ENCODE measurements around the gene SASS6. TPM values are rescaled to one million over a fixed set of nuclear protein-coding genes. Genes with fewer than 3 reads are reported as not detected.

SASS6 gene
- polyA plus RNA-seq, 1 donor from 2014 or later, result 6.4 TPM

DNA sequence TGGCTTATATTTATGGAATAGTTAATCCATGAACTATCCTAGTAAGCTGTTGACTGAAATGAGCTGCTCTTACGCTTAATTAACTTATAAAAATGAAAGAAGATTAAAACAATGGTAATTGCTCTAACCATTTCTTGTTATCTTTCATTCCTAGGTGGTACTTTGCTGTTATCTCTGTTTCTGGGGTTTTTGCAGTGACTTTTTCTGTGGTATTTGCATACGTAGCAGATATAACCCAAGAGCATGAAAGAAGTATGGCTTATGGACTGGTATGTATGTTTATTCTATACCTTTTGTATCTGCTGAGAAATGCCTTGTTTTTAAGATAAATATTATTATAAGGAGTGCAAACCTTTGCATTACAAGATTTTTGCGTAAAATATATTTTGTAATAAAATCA lies 71.0 kb downstream of the SASS6 start:
- Histone ChIP-seq H4K20me1 (ENCODE audit: insufficient read depth) (no peaks in the 10 kb centered on the region), H3F3A (ENCODE audit: insufficient read depth, low read length, poor library complexity, severe bottlenecking) (no peaks in the 10 kb centered on the region), H3K4me2 (ENCODE audit: low read length) (no peak overlapping the region), H3K27ac (ENCODE audit: low read length) (no peak overlapping the region), H3K27me3 (ENCODE audit: insufficient read depth, low read depth, low read length) (no peaks in the 10 kb centered on the region), H3K4me3 (ENCODE audit: low read length) (no peak overlapping the region), H3K9ac (ENCODE audit: low read length) (no peak overlapping the region), H3K9me3 (ENCODE audit: low read length) (no peaks in the 10 kb centered on the region), H3K36me3 (ENCODE audit: insufficient read depth, low read length) (peaks cover 17% of the 10 kb centered on the region), H3K9me2 (ENCODE audit: insufficient read depth, low read length) (no peaks in the 10 kb centered on the region), H2AFZ (ENCODE audit: low read depth, low read length) (no peak overlapping the region), H3K79me2 (replicated peaks; ENCODE audit: insufficient read depth, low read length) (peaks cover 8% of the 10 kb centered on the region)
- TF ChIP-seq SMC3 (conservative IDR thresholded peaks at IDR 0.05; ENCODE audit: poor library complexity), result no peak
- no peak for TF ChIP-seq EP300 (conservative IDR thresholded peaks at IDR 0.05; ENCODE audit: poor library complexity, severe bottlenecking)
- TF ChIP-seq, protein P1, sequence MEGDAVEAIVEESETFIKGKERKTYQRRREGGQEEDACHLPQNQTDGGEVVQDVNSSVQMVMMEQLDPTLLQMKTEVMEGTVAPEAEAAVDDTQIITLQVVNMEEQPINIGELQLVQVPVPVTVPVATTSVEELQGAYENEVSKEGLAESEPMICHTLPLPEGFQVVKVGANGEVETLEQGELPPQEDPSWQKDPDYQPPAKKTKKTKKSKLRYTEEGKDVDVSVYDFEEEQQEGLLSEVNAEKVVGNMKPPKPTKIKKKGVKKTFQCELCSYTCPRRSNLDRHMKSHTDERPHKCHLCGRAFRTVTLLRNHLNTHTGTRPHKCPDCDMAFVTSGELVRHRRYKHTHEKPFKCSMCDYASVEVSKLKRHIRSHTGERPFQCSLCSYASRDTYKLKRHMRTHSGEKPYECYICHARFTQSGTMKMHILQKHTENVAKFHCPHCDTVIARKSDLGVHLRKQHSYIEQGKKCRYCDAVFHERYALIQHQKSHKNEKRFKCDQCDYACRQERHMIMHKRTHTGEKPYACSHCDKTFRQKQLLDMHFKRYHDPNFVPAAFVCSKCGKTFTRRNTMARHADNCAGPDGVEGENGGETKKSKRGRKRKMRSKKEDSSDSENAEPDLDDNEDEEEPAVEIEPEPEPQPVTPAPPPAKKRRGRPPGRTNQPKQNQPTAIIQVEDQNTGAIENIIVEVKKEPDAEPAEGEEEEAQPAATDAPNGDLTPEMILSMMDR (IDR thresholded peaks at IDR 0.05; ENCODE audit: poor library complexity, severe bottlenecking), result no peak
- TF ChIP-seq MXI1 (conservative IDR thresholded peaks at IDR 0.05; ENCODE audit: poor library complexity, severe bottlenecking), result no peak
- no peak for TF ChIP-seq TAF1 (IDR thresholded peaks at IDR 0.05; ENCODE audit: low read depth)
- TF ChIP-seq RAD21 (conservative IDR thresholded peaks at IDR 0.05), result no peak
- TF ChIP-seq EZH2 (IDR thresholded peaks at IDR 0.05; ENCODE audit: borderline replicate concordance, insufficient read depth, low read length, poor library complexity, severe bottlenecking), result no peak
- TF ChIP-seq POLR2AphosphoS5 (IDR thresholded peaks at IDR 0.05), result no peak
- TF ChIP-seq, protein P2, sequence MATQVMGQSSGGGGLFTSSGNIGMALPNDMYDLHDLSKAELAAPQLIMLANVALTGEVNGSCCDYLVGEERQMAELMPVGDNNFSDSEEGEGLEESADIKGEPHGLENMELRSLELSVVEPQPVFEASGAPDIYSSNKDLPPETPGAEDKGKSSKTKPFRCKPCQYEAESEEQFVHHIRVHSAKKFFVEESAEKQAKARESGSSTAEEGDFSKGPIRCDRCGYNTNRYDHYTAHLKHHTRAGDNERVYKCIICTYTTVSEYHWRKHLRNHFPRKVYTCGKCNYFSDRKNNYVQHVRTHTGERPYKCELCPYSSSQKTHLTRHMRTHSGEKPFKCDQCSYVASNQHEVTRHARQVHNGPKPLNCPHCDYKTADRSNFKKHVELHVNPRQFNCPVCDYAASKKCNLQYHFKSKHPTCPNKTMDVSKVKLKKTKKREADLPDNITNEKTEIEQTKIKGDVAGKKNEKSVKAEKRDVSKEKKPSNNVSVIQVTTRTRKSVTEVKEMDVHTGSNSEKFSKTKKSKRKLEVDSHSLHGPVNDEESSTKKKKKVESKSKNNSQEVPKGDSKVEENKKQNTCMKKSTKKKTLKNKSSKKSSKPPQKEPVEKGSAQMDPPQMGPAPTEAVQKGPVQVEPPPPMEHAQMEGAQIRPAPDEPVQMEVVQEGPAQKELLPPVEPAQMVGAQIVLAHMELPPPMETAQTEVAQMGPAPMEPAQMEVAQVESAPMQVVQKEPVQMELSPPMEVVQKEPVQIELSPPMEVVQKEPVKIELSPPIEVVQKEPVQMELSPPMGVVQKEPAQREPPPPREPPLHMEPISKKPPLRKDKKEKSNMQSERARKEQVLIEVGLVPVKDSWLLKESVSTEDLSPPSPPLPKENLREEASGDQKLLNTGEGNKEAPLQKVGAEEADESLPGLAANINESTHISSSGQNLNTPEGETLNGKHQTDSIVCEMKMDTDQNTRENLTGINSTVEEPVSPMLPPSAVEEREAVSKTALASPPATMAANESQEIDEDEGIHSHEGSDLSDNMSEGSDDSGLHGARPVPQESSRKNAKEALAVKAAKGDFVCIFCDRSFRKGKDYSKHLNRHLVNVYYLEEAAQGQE (IDR thresholded peaks at IDR 0.05; ENCODE audit: borderline replicate concordance), result no peak

DNA sequence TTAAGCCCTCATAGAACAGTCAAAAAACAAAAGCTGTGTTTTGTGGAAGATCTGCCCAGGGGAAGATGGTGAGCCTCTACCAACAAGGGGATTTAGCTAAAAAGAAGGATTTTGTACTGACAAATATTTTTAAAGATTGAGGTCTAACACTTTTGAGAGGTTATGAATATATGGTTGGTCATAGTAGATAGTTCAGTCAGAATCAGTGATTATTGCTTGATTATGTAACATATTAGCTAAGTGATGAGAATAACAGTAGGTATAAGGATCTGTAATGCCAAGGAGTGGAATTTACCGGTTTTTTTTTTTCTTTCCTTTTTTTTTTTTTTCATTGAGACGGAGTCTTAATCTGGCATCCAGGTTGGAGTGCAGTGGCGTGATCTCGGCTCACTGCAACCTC lies 79.0 kb downstream of the SASS6 start:
- no peak overlapping the region for H2AFZ ChIP-seq (ENCODE audit: low read depth, low read length)
- H3K36me3 ChIP-seq (ENCODE audit: insufficient read depth, low read length), result peaks cover 18% of the 10 kb centered on the region

More for the DNA sequence above, 79.0 kb downstream of the SASS6 start:
- no peak overlapping the region for H3K9ac ChIP-seq (ENCODE audit: low read length)
- no peaks in the 10 kb centered on the region for H4K20me1 ChIP-seq (ENCODE audit: insufficient read depth)
- no peaks in the 10 kb centered on the region for H3K27me3 ChIP-seq (ENCODE audit: insufficient read depth, low read depth, low read length)
- no peak overlapping the region for H3K27ac ChIP-seq (ENCODE audit: low read length)
- TF ChIP-seq MXI1 (conservative IDR thresholded peaks at IDR 0.05; ENCODE audit: poor library complexity, severe bottlenecking) (no peak), SMC3 (conservative IDR thresholded peaks at IDR 0.05; ENCODE audit: poor library complexity) (no peak), RAD21 (conservative IDR thresholded peaks at IDR 0.05) (no peak), POLR2AphosphoS5 (IDR thresholded peaks at IDR 0.05) (no peak), EZH2 (IDR thresholded peaks at IDR 0.05; ENCODE audit: borderline replicate concordance, insufficient read depth, low read length, poor library complexity, severe bottlenecking) (no peak), EP300 (conservative IDR thresholded peaks at IDR 0.05; ENCODE audit: poor library complexity, severe bottlenecking) (no peak), TAF1 (IDR thresholded peaks at IDR 0.05; ENCODE audit: low read depth) (no peak)
- TF ChIP-seq, protein P2 (IDR thresholded peaks at IDR 0.05; ENCODE audit: borderline replicate concordance), result no peak
- TF ChIP-seq, protein P1 (IDR thresholded peaks at IDR 0.05; ENCODE audit: poor library complexity, severe bottlenecking), result no peak
- no peak overlapping the region for H3K4me2 ChIP-seq (ENCODE audit: low read length)
- H3K9me2 ChIP-seq (ENCODE audit: insufficient read depth, low read length), result no peaks in the 10 kb centered on the region
- peaks cover 34% of the 10 kb centered on the region for H3K79me2 ChIP-seq (replicated peaks; ENCODE audit: insufficient read depth, low read length)
- H3K9me3 ChIP-seq (ENCODE audit: low read length), result no peaks in the 10 kb centered on the region
- H3K4me3 ChIP-seq (ENCODE audit: low read length), result no peak overlapping the region
- H3F3A ChIP-seq (ENCODE audit: insufficient read depth, low read length, poor library complexity, severe bottlenecking), result no peaks in the 10 kb centered on the region

Measured in neural cell (in vitro differentiated cells).